ENCODE results near the gene CNDP1.

- TF ChIP-seq NFIC (IDR thresholded peaks at IDR 0.05) = no peak
- no peak for TF ChIP-seq MAX (IDR thresholded peaks at IDR 0.05)
- TF ChIP-seq RAD21 (IDR thresholded peaks at IDR 0.05; ENCODE audit: low read depth) = no peak
- no peak for TF ChIP-seq CEBPB (IDR thresholded peaks at IDR 0.05)
Observed at GRCh38 chr18:74528478-74528877, 5.8 kb upstream of the CNDP1 start.

All from Ishikawa (cell line).